Fibroblast of pulmonary artery (primary cell): ENCODE data around the gene SULT6B1.
"Not testable (repeated sequence)": the region's sequence is repeated elsewhere in the genome, so short reads cannot be mapped to it uniquely, and the experiment has no call there.

Experiments
- DNase-seq: peaks from one replicate; pipeline ENCODE4 v3.0.0-alpha.2; 2010; ENCODE audit warnings: low read depth
- H3K4me3 ChIP-seq: replicated peaks from 2 replicates; pipeline ENCODE4 v1.5.1; 2011; ENCODE audit warnings: low read depth, mild to moderate bottlenecking, control low read depth, low read length, moderate library complexity
- TF ChIP-seq, protein P1 (sequence below): IDR thresholded peaks from 2 replicates; pipeline ENCODE4 v1.5.1; 2011; ENCODE audit warnings: mild to moderate bottlenecking, control low read depth, low read length, inconsistent platforms; ENCODE audit errors: missing control alignments

SULT6B1 gene

DNA sequence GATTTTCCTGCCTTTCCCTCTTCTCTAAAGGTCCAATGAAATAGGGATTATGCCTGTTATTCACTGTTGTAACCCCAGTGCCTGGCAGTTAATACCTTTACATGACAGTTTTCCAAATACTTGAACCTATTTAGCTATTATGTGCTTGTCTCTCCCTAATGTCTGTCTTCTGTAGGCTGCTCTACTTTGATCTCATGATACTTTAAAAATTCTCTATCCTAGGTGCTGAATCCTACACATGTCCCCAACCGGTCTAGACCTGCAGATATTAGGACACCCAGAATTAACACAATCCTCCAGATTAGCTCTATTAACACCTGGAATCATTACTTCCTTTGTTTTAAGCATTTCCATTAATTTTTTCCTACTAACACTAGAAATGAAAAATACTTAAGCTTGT, 35.6 kb upstream of the SULT6B1 start:
- DNase-seq, result no peak
- TF ChIP-seq, protein P1, sequence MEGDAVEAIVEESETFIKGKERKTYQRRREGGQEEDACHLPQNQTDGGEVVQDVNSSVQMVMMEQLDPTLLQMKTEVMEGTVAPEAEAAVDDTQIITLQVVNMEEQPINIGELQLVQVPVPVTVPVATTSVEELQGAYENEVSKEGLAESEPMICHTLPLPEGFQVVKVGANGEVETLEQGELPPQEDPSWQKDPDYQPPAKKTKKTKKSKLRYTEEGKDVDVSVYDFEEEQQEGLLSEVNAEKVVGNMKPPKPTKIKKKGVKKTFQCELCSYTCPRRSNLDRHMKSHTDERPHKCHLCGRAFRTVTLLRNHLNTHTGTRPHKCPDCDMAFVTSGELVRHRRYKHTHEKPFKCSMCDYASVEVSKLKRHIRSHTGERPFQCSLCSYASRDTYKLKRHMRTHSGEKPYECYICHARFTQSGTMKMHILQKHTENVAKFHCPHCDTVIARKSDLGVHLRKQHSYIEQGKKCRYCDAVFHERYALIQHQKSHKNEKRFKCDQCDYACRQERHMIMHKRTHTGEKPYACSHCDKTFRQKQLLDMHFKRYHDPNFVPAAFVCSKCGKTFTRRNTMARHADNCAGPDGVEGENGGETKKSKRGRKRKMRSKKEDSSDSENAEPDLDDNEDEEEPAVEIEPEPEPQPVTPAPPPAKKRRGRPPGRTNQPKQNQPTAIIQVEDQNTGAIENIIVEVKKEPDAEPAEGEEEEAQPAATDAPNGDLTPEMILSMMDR, result no peak
- H3K4me3 ChIP-seq, result no peak overlapping the region

DNA sequence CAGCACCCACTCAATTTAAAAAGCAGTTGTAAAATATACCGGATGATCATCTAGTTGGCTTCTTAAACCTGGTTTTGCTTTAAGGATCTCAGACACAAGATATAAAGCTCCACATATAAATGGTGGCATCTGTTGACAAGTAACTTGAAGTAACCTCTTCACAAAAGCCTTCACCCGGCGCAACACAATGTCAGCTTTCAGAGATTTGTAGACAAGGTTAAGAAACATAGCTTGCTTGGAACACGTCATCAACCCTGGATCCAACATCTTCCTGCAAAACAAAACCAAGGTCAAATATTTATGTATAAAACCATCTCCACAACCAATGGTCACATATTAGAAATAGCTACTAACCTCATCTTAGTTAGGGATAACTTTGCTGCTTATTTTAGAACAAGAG, 34.7 kb upstream of the SULT6B1 start:
- TF ChIP-seq, protein P1, result no peak
- DNase-seq, result no peak
- H3K4me3 ChIP-seq, result no peak overlapping the region

DNA sequence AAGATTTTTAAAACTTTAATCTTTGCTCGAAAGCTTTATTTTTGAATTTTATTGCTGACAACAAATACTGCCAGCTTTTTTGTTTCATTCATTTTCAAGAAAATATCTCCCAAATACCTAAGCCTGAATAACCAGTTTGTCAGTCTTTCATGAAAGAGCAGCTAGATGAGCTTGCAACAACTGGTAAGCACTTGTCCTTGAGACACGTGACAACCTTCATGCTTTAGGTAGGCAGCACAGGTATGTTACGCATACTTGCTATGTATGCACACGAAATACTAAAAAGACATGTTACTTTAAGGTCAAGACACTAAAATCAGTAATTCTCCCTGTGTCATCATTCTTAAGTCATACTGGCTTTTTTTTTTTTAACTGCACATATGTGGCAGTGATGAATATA, 30.6 kb upstream of the SULT6B1 start:
- TF ChIP-seq, protein P1, result no peak
- no peak for DNase-seq
- H3K4me3 ChIP-seq, result no peak overlapping the region

DNA sequence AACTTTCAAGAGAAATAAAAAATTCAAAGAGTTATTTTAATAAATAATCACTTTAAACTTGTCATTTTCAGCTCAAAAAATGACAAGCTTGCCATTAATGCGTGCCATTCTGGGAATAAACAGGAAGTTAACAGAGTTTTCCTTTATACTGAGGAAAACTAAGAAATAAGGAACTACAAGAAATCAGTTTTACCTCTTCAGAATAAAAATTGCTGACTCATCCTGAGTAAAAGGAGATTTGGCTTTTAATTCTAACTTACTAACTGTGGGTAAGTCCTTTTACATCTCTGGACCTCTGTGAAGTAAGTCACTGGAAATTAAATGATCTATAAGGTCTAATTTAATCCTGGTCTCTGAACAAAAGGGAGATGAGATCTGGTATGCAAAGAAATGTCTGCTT, 26.8 kb upstream of the SULT6B1 start:
- TF ChIP-seq, protein P1, result no peak
- no peak overlapping the region for H3K4me3 ChIP-seq
- DNase-seq, result peak; percentile 30

DNA sequence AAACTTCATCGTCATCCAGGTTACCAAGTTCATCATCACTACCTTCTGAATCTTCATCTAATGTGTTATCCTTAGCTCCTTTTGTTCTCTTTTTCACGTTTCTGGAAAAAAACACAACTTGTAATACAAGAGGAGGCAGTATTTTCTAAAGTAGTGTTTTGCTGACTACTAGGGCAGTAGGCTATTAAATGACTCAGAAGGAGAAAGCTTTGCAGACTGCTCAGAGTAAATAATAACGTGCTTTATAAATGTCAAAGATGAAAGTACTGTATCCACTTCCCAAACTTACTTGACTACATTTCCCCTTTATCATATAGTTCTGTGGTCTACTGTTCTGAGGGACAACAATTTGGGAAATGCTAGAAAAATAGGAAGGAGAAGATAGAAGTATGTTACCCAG, 23.5 kb upstream of the SULT6B1 start:
- TF ChIP-seq, protein P1, result no peak
- no peak for DNase-seq
- no peak overlapping the region for H3K4me3 ChIP-seq

DNA sequence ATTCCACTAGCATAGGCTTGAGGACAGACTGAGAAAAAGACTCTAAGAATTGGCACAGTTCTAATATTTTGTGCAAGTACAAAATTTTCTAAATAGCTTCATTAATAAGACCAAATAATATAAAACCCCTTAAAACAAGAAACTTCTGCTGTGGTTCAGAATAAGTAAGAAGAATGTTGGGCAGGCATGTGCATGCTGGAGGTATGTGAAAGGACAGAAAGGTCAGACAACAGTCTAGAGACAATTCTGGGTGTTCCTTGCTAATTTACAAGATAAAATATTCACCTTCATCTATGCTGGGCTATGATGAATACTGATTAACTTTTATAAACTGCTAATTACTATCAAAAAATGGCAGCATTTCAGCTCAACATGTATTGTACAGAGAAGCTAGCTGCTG, 22.7 kb upstream of the SULT6B1 start:
- TF ChIP-seq, protein P1, result no peak
- no peak overlapping the region for H3K4me3 ChIP-seq
- DNase-seq, result no peak

DNA sequence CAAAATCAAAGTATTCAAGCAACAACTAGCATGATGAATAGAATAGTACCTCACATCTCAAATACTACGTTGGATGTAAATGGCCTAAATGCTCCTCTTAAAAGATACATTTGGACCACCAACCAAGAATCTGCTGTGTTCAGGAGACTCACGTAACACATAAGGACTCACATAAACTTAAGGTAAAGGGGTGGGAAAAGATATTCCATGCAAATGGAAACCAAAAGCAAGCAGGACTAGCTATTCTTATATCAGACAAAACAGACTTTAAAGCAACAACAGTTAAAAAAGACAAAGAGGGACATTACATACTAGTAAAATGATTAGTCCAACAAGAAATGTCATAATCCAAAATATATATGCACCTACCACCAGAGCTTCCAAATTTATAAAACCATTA, 18.3 kb upstream of the SULT6B1 start:
- not testable (repeated sequence) for H3K4me3 ChIP-seq, DNase-seq

DNA sequence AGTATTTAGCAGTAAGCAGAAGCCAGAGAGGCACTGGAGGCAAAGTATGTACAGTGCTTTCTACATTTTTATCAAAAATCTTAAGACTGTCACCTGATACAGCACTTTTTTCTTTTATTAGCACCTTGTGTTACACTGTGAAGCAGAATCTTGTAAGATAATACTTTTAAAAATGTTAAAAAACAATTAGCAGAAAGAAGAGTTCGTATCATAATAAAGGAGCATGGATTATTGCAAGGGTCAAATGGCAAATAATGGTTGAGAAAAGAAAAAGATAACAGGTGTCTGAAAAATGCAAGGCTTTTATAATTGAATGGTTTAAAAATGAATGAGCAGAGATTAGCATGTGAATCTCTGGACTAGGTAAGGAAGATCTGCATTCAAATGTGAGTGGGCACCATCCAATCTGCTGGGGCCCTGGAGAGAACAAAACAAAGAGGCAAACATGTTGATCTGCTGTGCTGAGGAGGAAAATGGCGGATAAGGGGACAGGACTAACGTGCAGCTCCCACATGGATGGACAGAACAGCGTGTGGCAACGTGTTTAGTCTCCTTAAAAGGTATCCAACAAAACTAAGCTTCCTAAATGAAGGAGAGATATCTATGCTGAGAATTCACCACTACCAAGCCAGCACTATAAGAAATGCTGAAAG, 17.3 kb upstream of the SULT6B1 start:
- DNase-seq, result no peak
- TF ChIP-seq, protein P1, result no peak

DNA sequence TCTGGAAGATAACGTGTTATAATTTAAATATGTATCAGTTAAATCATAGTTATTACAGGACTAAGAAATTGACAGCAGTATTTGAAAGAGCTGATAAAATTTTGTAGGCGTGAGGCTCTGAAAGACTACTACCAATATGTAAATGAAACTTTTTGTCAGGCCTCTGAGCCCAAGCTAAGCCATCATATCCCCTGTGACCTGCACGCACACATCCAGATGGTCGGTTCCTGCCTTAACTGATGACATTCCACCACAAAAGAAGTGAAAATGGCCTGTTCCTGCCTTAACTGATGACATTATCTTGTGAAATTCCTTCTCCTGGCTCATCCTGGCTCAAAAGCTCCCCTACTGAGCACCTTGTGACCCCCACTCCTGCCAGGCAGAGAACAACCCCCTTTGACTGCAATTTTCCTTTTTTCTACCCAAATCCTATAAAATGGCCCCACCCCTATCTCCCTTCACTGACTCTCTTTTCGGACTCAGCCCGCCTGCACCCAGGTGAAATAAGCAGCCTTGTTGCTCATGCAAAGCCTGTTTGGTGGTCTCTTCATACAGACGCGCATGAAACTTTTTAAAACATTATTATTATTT, 16.7 kb upstream of the SULT6B1 start:
- DNase-seq, H3K4me3 ChIP-seq: not testable (repeated sequence)

More for the DNA sequence above, 17.3 kb upstream of the SULT6B1 start:
- H3K4me3 ChIP-seq, result no peak overlapping the region
